Cardiac muscle cell (in vitro differentiated cells and primary cell): Measurements from ENCODE around the gene NEK9. TPM values are rescaled to one million over a fixed set of nuclear protein-coding genes. Genes with fewer than 3 reads are reported as not detected.

ENCODE experiments used
- DNase-seq, 2 donors: peaks; one replicate each; pipeline versions ENCODE4 v3.0.0 to v3.0.0-alpha.2; 2010 to 2017; ENCODE audit warnings: low read depth in 1 of 2, low spot score in 1 of 2
- H3K27ac ChIP-seq: fragments of 200-600 bp; sonication (generic); 2 replicates; pipeline ENCODE4 v1.5.1; 2016
- H3K27me3 ChIP-seq: fragments of 200-600 bp; sonication (generic); 2 replicates; pipeline ENCODE4 v1.6.0; 2016; ENCODE audit warnings: control low read depth
- H3K36me3 ChIP-seq: fragments of 200-600 bp; sonication (generic); 2 replicates; pipeline ENCODE4 v1.5.1; 2016; ENCODE audit warnings: control low read depth
- H3K4me1 ChIP-seq: fragments of 200-600 bp; sonication (generic); 2 replicates; pipeline ENCODE4 v1.8.1; 2017; ENCODE audit warnings: low read depth, mild to moderate bottlenecking, mixed run types
- H3K4me3 ChIP-seq: fragments of 200-600 bp; sonication (generic); 2 replicates; pipeline ENCODE4 v1.5.1; 2016; ENCODE audit warnings: mild to moderate bottlenecking
- H3K9me3 ChIP-seq: fragments of 200-600 bp; sonication (generic); 2 replicates; pipeline ENCODE4 v1.5.1; 2017; ENCODE audit warnings: low read depth, mild to moderate bottlenecking, control low read depth
- CTCF ChIP-seq: IDR thresholded peaks from 2 replicates; pipeline ENCODE4 v1.5.1; 2012; ENCODE audit warnings: low read depth, mild to moderate bottlenecking, low read length
- polyA plus RNA-seq: library from polyadenylated mRNA; unstranded; fragments of >200 nt; fragmentation: Nextera tagmentation; extraction: Ambion mirVana; gene quantifications from 2 replicates; pipeline ENCODE4 v1.2.1, GENCODE V29; 2016
- total RNA-seq: library from RNA; depleted of rRNA; stranded (reverse); fragments of >200 nt; gene quantifications from 2 replicates; pipeline ENCODE4 v1.2.3, GENCODE V29; 2016

Gene NEK9
- total and polyA plus RNA-seq, 2 experiments from 2014 or later = 62.5 to 124 TPM

- Histone ChIP-seq H3K36me3 (no peaks in the 10 kb centered on the region), H3K9me3 (no peaks in the 10 kb centered on the region), H3K4me1 (peaks cover 3% of the 10 kb centered on the region), H3K27ac (no peak overlapping the region), H3K27me3 (no peaks in the 10 kb centered on the region), H3K4me3 (no peak overlapping the region)
- DNase-seq = no peak
- no peak for TF ChIP-seq CTCF
These were observed 41.9 kb upstream of the NEK9 start for GRCh38 chr14:75168586-75169335.

GRCh38 chr14:75167325-75167724, 40.5 kb upstream of the NEK9 start:
- Histone ChIP-seq H3K4me1 (peaks cover 3% of the 10 kb centered on the region), H3K27ac (no peak overlapping the region), H3K36me3 (no peaks in the 10 kb centered on the region), H3K27me3 (no peaks in the 10 kb centered on the region), H3K4me3 (no peak overlapping the region), H3K9me3 (no peaks in the 10 kb centered on the region)
- DNase-seq = no peak
- no peak for TF ChIP-seq CTCF

GRCh38 chr14:75165586-75166391, 38.9 kb upstream of the NEK9 start:
- no peak for TF ChIP-seq CTCF
- peak overlapping the region; percentile 4 for H3K27ac ChIP-seq
- peak in 1 of 2 donors; percentile 73 for DNase-seq

GRCh38 chr14:75164809-75165208, 38.0 kb upstream of the NEK9 start:
- Histone ChIP-seq H3K27ac (no peak overlapping the region), H3K36me3 (no peaks in the 10 kb centered on the region), H3K27me3 (no peaks in the 10 kb centered on the region), H3K9me3 (no peaks in the 10 kb centered on the region), H3K4me1 (peaks cover 3% of the 10 kb centered on the region), H3K4me3 (no peak overlapping the region)
- DNase-seq = no peak
- TF ChIP-seq CTCF = no peak

More at GRCh38 chr14:75165586-75166391, 38.9 kb upstream of the NEK9 start:
- Histone ChIP-seq H3K9me3 (no peaks in the 10 kb centered on the region), H3K27me3 (no peaks in the 10 kb centered on the region), H3K4me3 (no peak overlapping the region), H3K4me1 (peaks cover 3% of the 10 kb centered on the region), H3K36me3 (no peaks in the 10 kb centered on the region)

GRCh38 chr14:75163677-75164076, 36.8 kb upstream of the NEK9 start:
- H3K27ac ChIP-seq = no peak overlapping the region

More at GRCh38 chr14:75163677-75164076, 36.8 kb upstream of the NEK9 start:
- no peak for DNase-seq
- Histone ChIP-seq H3K27me3 (no peaks in the 10 kb centered on the region), H3K9me3 (no peaks in the 10 kb centered on the region), H3K4me3 (no peak overlapping the region), H3K4me1 (peaks cover 3% of the 10 kb centered on the region), H3K36me3 (no peaks in the 10 kb centered on the region)
- TF ChIP-seq CTCF = no peak
